Heart left ventricle (tissue), 16 donors: Measurements from ENCODE around the gene PSMB4. TPM values are rescaled to one million over a fixed set of nuclear protein-coding genes. Genes with fewer than 3 reads are reported as not detected.

Experiments
- ATAC-seq, 4 donors: fragments of 200-7000 bp; cut with Tn5 transposase; one replicate each; pipeline ENCODE4 v1.9.1; 2020 to 2022; ENCODE audit warnings: moderate library complexity in 4 of 4, mild to moderate bottlenecking in 3 of 4, moderate number of reproducible peaks in 1 of 4
- DNase-seq, 5 donors: peaks; one replicate each; pipeline ENCODE4 v3.0.0-alpha.2; 2020
- H3K27ac ChIP-seq, 12 donors: fragments of 200-600 bp; sonication (generic) in 4 of 12; one replicate each; pipeline versions ENCODE4 v1.5.0 to v1.8.0; 2016 to 2022; ENCODE audit warnings: mild to moderate bottlenecking in 2 of 12
- H3K27me3 ChIP-seq, 9 donors: fragments of 200-600 bp; sonication (generic) in 2 of 9; one replicate each; pipeline versions ENCODE4 v1.5.1 to v1.8.0; 2016 to 2022; ENCODE audit warnings: mild to moderate bottlenecking in 3 of 9
- H3K36me3 ChIP-seq, 9 donors: fragments of 200-600 bp; sonication (generic) in 2 of 9; one replicate each; pipeline versions ENCODE4 v1.5.0 to v1.8.0; 2018 to 2022; ENCODE audit warnings: mild to moderate bottlenecking in 2 of 9
- H3K4me1 ChIP-seq, 12 donors: fragments of 200-600 bp; sonication (generic) in 4 of 12; one replicate each; pipeline versions ENCODE4 v1.5.0 to v1.8.0; 2016 to 2022; ENCODE audit warnings: mild to moderate bottlenecking in 3 of 12
- H3K4me3 ChIP-seq, 12 donors: fragments of 200-600 bp; sonication (generic) in 4 of 12; one replicate each; pipeline versions ENCODE4 v1.5.0 to v1.8.0; 2017 to 2022; ENCODE audit warnings: mild to moderate bottlenecking in 9 of 12, moderate library complexity in 4 of 12
- H3K9me3 ChIP-seq, 12 donors: fragments of 200-600 bp; sonication (generic) in 4 of 12; one replicate each; pipeline versions ENCODE4 v1.5.0 to v1.8.0; 2016 to 2022; ENCODE audit warnings: mild to moderate bottlenecking in 1 of 12
- CTCF ChIP-seq, 12 donors: fragments of 200-600 bp; sonication (generic) in 4 of 12; IDR thresholded peaks; one replicate each; pipeline versions ENCODE4 v1.5.0 to v1.8.0; 2018 to 2022; ENCODE audit warnings: antibody characterized with exemption in 12 of 12, mild to moderate bottlenecking in 5 of 12
- POLR2A ChIP-seq, 2 donors: fragments of 450-650 bp; IDR thresholded peaks; one replicate each; pipeline ENCODE4 v1.6.1; 2017; ENCODE audit warnings: antibody characterized with exemption in 2 of 2, mild to moderate bottlenecking in 2 of 2, moderate library complexity in 2 of 2
- WGBS, 4 donors: extraction: QIAGEN DNeasy Blood & Tissue Kit in 2 of 4; methylation state at CpG; one replicate each; pipeline versions ENCODE4 v1.1.5 to v1.1.7; 2013 to 2018; 5-methylcytosine and 5-hydroxymethylcytosine counted together
- intact Hi-C, 10 donors: fragments of 100-400 bp; cut with DNase I; formaldehyde crosslinking; loops; one replicate each; pipeline versions ENCODE4 v1.11.1 to v1.14.2; 2022
- polyA plus RNA-seq, 2 donors: library from polyadenylated mRNA; stranded (reverse); fragments of 200-250 nt; gene quantifications; one replicate each; pipeline ENCODE4 v1.2.3, GENCODE V29; 2013
- total RNA-seq, 9 donors: library from RNA; depleted of rRNA in 2 of 9; stranded (reverse); fragments of >200 nt in 2 of 9; fragmentation: NEBNext Ultra II Directional in 3 of 9; extraction: Animal tissue kit (Norgen Biotek cat#: 25700) in 3 of 9; gene quantifications; one replicate each; pipeline versions ENCODE4 v1.1.0 to v1.2.4, GENCODE V29; 2016 to 2023
- donor health status: ischemic (EF 13 %, LVEDD 7.1; RV severe dilation, severe dysfunction).
- donor health status: healthy with polysubstance abuse.
- donor health status: DM: no; HTN: yes; CAD: no.
- donor health status: DM: no; HTN: no; CAD: no.
- donor health status: ischemic (EF 25% LVEDD 6.9; RV normal size, moderate dysfunction).
- donor health status: ischemic (EF 25% LVEDD 5.7; RV mildly dilated, moderate dysfunction).
- donor health status: healthy.
- donor health status: DM: yes; HTN: yes; CAD: no.
- donor health status: ischemic (EF 35%, LVEDD 5.7; RV mildly dilated, moderate dysfunction).
- donor health status: nonischemic (EF 11% LVEDD 7.7; RV severe dilation, severe dysfunction).
- donor health status: DM: yes; HTN: yes; CAD: no.
- donor health status: PGD.
- donor health status: ischemic (EF 29% LVEDD 5.4; RV normal size, mild dysfunction).
- donor health status: nonischemic (EF 23%, LVEDD 6.1; RV moderate dilation, normal function).

PSMB4 gene
- total and polyA plus RNA-seq, 11 donors = 173 to 367 (median 212) TPM

- Histone ChIP-seq H3K36me3 (peaks cover 0 to 33% (median 19%) of the 10 kb centered on the region in 9 donors), H3K4me1 (peaks cover 4 to 58% (median 48%) of the 10 kb centered on the region in 12 donors), H3K9me3 (no peaks in the 10 kb centered on the region), H3K4me3 (peak overlapping the region in 4 of 12 donors; percentile 1 to 37 (median 8)), H3K27ac (peak overlapping the region in 9 of 12 donors; percentile 17 to 89 (median 80)), H3K27me3 (no peaks in the 10 kb centered on the region)
- DNase-seq (peak in 1 of 5 donors; percentile 28), ATAC-seq (no peak)
- intact Hi-C loops = no loop called here
- 67 to 87% (median 80%) methylated on average over 15 of the region's 15 CpGs for WGBS, 4 donors
- TF ChIP-seq POLR2A (IDR thresholded peaks at IDR 0.05) (no peak), CTCF (IDR thresholded peaks at IDR 0.05) (no peak)
These were observed 29.7 kb upstream of the PSMB4 start for GRCh38 chr1:151369621-151370048.

GRCh38 chr1:151370211-151370911 is 29.0 kb upstream of the PSMB4 start:
- Histone ChIP-seq H3K27me3 (no peaks in the 10 kb centered on the region), H3K36me3 (peaks cover 0 to 26% (median 12%) of the 10 kb centered on the region in 9 donors), H3K27ac (peak overlapping the region; percentile 6 to 89 (median 71)), H3K4me1 (peaks cover 4 to 58% (median 48%) of the 10 kb centered on the region in 12 donors), H3K4me3 (peak overlapping the region in 4 of 12 donors; percentile 1 to 50 (median 21)), H3K9me3 (no peaks in the 10 kb centered on the region)
- peak in 2 of 4 donors; percentile 11 to 38 for ATAC-seq
- intact Hi-C loops = no loop called here
- TF ChIP-seq CTCF (IDR thresholded peaks at IDR 0.05) (no peak), POLR2A (IDR thresholded peaks at IDR 0.05) (no peak)
- DNase-seq = peak; percentile 56 to 79 (median 63)
- WGBS, 4 donors = 38 to 71% (median 50%) methylated on average over 3 to 6 of the region's 6 CpGs

- intact Hi-C loops = loop anchor here in 1 of 10 donors (2.0 kb wide), 1 partner anchor 27 kb away; the partner anchor contains the start of gene PSMB4
- peak; percentile 44 to 59 (median 52) for ATAC-seq
- peaks cover 0 to 14% (median 0%) of the 10 kb centered on the region in 9 donors for H3K36me3 ChIP-seq
- WGBS, 4 donors = 20 to 29% (median 27%) methylated on average over 9 of the region's 9 CpGs
- H3K4me3 ChIP-seq = peak overlapping the region in 11 of 12 donors; percentile 9 to 74 (median 52)
- H3K9me3 ChIP-seq = no peaks in the 10 kb centered on the region
- DNase-seq = peak in 4 of 5 donors; percentile 46 to 70 (median 68)
- H3K27ac ChIP-seq = peak overlapping the region; percentile 66 to 89 (median 84)
- no peak for TF ChIP-seq CTCF (IDR thresholded peaks at IDR 0.05)
- no peak for TF ChIP-seq POLR2A (IDR thresholded peaks at IDR 0.05)
- H3K4me1 ChIP-seq = peaks cover 4 to 58% (median 48%) of the 10 kb centered on the region in 12 donors
- H3K27me3 ChIP-seq = no peaks in the 10 kb centered on the region
These were observed 27.9 kb upstream of the PSMB4 start for GRCh38 chr1:151371370-151372057.
